Glutamatergic neuron (in vitro differentiated cells): ENCODE data around the gene OOSP4A. TPM values are rescaled to one million over a fixed set of nuclear protein-coding genes. Genes with fewer than 3 reads are reported as not detected.

Experiments
- DNase-seq: peaks from one replicate; pipeline ENCODE4 v3.0.0; 2022
- H3K27ac Mint-ChIP-seq: one replicate; pipeline ENCODE4 v1.8.0; 2020; ENCODE audit warnings: mild to moderate bottlenecking, mixed read lengths, inconsistent platforms; ENCODE audit not compliant: unreplicated experiment
- H3K27me3 Mint-ChIP-seq: one replicate; pipeline ENCODE4 v1.8.0; 2020; ENCODE audit warnings: mild to moderate bottlenecking, moderate library complexity, mixed read lengths, inconsistent platforms; ENCODE audit not compliant: unreplicated experiment
- H3K36me3 Mint-ChIP-seq: one replicate; pipeline ENCODE4 v1.8.0; 2020; ENCODE audit warnings: mild to moderate bottlenecking, mixed read lengths, inconsistent platforms; ENCODE audit not compliant: unreplicated experiment
- H3K4me1 Mint-ChIP-seq: one replicate; pipeline ENCODE4 v1.8.0; 2020; ENCODE audit warnings: mild to moderate bottlenecking, low read depth, mixed read lengths, inconsistent platforms; ENCODE audit not compliant: unreplicated experiment
- H3K4me3 Mint-ChIP-seq: one replicate; pipeline ENCODE4 v1.8.0; 2020; ENCODE audit warnings: mild to moderate bottlenecking, mixed read lengths, inconsistent platforms; ENCODE audit not compliant: unreplicated experiment
- H3K9me3 Mint-ChIP-seq: one replicate; pipeline ENCODE4 v1.8.0; 2020; ENCODE audit warnings: mild to moderate bottlenecking, moderate library complexity, mixed read lengths, inconsistent platforms; ENCODE audit not compliant: unreplicated experiment
- CTCF ChIP-seq: fragments of 200-600 bp; sonication (generic); IDR thresholded peaks from one replicate; pipeline ENCODE4 v1.5.0; 2021; ENCODE audit not compliant: partially characterized antibody, unreplicated experiment
- total RNA-seq: library from RNA; stranded (reverse); fragmentation: NEBNext Ultra II Directional; extraction: Animal tissue kit (Norgen Biotek cat#: 25700); gene quantifications from one replicate; pipeline ENCODE4 v1.2.1, GENCODE V29; 2021; ENCODE audit not compliant: unreplicated experiment

The OOSP4A gene
- total RNA-seq, 1 donor from 2014 or later, result not detected

GRCh38 chr11:59944720-59945119 lies 19.1 kb upstream of the OOSP4A start:
- H3K4me1 Mint-ChIP-seq, result peaks cover 4% of the 10 kb centered on the region
- H3K27ac Mint-ChIP-seq, result peak overlapping the region; percentile 89
- H3K27me3 Mint-ChIP-seq, result no peaks in the 10 kb centered on the region
- DNase-seq, result no peak
- H3K9me3 Mint-ChIP-seq, result no peaks in the 10 kb centered on the region
- no peaks in the 10 kb centered on the region for H3K36me3 Mint-ChIP-seq
- H3K4me3 Mint-ChIP-seq, result no peak overlapping the region
- no peak for TF ChIP-seq CTCF

GRCh38 chr11:59953463-59954218 lies 10.2 kb upstream of the OOSP4A start:
- H3K4me3 Mint-ChIP-seq, result no peak overlapping the region
- no peak for TF ChIP-seq CTCF
- H3K27me3 Mint-ChIP-seq, result no peaks in the 10 kb centered on the region
- H3K27ac Mint-ChIP-seq, result no peak overlapping the region
- no peaks in the 10 kb centered on the region for H3K9me3 Mint-ChIP-seq
- no peaks in the 10 kb centered on the region for H3K4me1 Mint-ChIP-seq
- no peaks in the 10 kb centered on the region for H3K36me3 Mint-ChIP-seq
- no peak for DNase-seq

GRCh38 chr11:59954219-59954847 lies 9.5 kb upstream of the OOSP4A start:
- no peak for TF ChIP-seq CTCF
- no peaks in the 10 kb centered on the region for H3K9me3 Mint-ChIP-seq
- H3K27me3 Mint-ChIP-seq, result no peaks in the 10 kb centered on the region
- DNase-seq, result no peak
- no peaks in the 10 kb centered on the region for H3K36me3 Mint-ChIP-seq
- no peaks in the 10 kb centered on the region for H3K4me1 Mint-ChIP-seq
- H3K4me3 Mint-ChIP-seq, result no peak overlapping the region
- no peak overlapping the region for H3K27ac Mint-ChIP-seq

DNA sequence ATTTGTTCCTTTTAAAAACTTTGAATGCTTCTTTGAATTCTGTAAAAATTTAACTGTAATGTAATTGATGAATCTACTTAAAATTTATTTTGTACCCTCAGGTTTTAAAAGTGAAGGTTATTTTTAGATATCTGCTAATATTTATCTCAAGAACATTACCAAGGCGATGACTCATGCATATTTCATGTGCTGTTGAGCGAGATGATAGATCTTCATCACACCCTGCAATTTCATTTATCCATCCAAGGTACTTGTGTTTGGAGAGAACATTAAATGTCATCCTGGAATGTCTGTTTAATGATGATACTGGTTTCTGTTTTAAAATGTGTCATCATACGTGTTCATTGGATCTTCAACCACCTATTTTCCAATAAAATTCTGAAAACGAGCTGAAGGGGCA lies 6.7 kb upstream of the OOSP4A start:
- H3K4me1 Mint-ChIP-seq, result no peaks in the 10 kb centered on the region
- no peak for DNase-seq
- TF ChIP-seq CTCF, result no peak
- peaks cover 2% of the 10 kb centered on the region for H3K27me3 Mint-ChIP-seq
- H3K9me3 Mint-ChIP-seq, result no peaks in the 10 kb centered on the region
- H3K27ac Mint-ChIP-seq, result no peak overlapping the region
- H3K4me3 Mint-ChIP-seq, result no peak overlapping the region
- H3K36me3 Mint-ChIP-seq, result no peaks in the 10 kb centered on the region

DNA sequence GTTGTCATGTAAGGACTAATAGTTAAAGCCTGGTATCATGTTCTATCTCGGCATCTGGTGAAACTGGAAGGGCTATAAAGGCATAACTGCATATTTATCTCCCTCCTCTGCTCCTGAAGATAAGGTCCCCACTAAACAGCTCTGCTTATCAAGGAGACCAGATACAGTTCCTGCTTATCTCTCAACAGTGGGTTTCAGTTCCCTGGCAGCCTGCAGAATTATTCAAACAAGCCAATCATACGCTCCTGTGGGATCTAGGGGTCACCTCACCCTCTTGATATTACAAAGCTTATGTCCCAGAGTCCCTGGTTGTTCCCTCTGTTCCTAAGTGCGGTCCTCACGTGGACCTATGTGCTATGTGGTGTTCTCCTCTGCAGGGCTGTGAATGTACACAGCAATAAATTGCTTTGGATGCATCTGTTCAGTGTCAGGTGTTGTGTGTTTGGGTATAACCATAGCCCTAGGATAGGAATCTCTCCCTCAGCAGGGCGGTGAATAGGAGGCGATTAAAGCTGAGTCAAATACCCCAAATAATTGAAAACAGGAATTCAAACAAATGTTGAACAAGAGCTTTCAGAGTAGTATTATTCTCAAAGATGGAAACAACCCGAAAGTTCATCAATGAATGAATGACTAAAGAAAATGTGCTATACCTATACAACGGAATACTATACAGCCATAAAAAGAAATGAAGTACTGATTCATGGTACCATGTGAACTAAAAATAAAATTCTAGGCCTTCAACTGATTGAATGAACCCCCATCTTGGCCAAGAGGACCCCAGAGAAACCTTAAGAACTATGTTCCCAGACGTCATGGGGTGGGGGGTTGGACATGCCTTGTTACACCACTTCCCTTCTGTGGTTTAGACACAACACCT lies 3.1 kb upstream of the OOSP4A start:
- Mint-ChIP-seq H3K4me3 (no peak overlapping the region), H3K4me1 (no peaks in the 10 kb centered on the region), H3K27ac (no peak overlapping the region), H3K36me3 (no peaks in the 10 kb centered on the region), H3K9me3 (no peaks in the 10 kb centered on the region), H3K27me3 (peaks cover 2% of the 10 kb centered on the region)
- no peak for DNase-seq
- no peak for TF ChIP-seq CTCF
